Hepatocyte (in vitro differentiated cells): ENCODE data around the gene EFCAB6.

ENCODE experiments used
- EZH2 ChIP-seq: fragments of 200-600 bp; sonication (generic); IDR thresholded peaks from 2 replicates; pipeline ENCODE4 v1.6.1; 2016; ENCODE audit warnings: antibody characterized with exemption, mild to moderate bottlenecking, borderline replicate concordance
- TF ChIP-seq, protein P1 (sequence below): fragments of 200-600 bp; sonication (generic); IDR thresholded peaks from 2 replicates; pipeline ENCODE4 v1.5.1; 2016; ENCODE audit warnings: antibody characterized with exemption, mild to moderate bottlenecking; ENCODE audit not compliant: poor library complexity

DNA sequence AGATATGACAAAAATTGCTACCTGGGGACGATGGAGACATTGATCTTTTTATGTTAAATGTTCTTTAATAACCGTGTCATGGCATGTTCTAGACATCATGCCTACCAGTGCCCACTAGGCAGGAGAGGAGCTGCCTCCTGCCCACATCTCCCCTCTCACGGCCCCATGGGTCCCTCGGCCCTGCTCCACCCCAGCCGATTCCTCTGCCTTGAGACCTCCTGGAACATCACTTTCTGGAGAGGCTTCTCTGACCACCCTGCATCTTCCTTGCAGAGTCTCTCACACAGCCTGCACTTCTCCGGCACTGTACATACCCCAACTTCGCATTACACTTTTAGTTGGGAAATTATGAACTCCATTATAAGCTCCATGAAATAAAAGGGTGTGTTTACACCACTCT lies 16.8 kb downstream of the EFCAB6 start:
- TF ChIP-seq, protein P1, sequence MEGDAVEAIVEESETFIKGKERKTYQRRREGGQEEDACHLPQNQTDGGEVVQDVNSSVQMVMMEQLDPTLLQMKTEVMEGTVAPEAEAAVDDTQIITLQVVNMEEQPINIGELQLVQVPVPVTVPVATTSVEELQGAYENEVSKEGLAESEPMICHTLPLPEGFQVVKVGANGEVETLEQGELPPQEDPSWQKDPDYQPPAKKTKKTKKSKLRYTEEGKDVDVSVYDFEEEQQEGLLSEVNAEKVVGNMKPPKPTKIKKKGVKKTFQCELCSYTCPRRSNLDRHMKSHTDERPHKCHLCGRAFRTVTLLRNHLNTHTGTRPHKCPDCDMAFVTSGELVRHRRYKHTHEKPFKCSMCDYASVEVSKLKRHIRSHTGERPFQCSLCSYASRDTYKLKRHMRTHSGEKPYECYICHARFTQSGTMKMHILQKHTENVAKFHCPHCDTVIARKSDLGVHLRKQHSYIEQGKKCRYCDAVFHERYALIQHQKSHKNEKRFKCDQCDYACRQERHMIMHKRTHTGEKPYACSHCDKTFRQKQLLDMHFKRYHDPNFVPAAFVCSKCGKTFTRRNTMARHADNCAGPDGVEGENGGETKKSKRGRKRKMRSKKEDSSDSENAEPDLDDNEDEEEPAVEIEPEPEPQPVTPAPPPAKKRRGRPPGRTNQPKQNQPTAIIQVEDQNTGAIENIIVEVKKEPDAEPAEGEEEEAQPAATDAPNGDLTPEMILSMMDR = no peak
- TF ChIP-seq EZH2 = no peak
